Umbilical cord (tissue), 2 donors: ENCODE measurements around the gene SENP1. TPM values are rescaled to one million over a fixed set of nuclear protein-coding genes. Genes with fewer than 3 reads are reported as not detected.

Experiments
- DNase-seq: peaks from one replicate; pipeline ENCODE4 v3.0.0-alpha.2; 2015; ENCODE audit warnings: low spot score
- total RNA-seq: library from RNA; depleted of rRNA; stranded (reverse); fragments of >200 nt; gene quantifications from one replicate; pipeline ENCODE4 v1.2.3, GENCODE V29; 2014; ENCODE audit warnings: low replicate concordance; ENCODE audit not compliant: insufficient read depth

Gene SENP1
- total RNA-seq, 1 donor from 2014 or later, result 45.0 TPM

DNA sequence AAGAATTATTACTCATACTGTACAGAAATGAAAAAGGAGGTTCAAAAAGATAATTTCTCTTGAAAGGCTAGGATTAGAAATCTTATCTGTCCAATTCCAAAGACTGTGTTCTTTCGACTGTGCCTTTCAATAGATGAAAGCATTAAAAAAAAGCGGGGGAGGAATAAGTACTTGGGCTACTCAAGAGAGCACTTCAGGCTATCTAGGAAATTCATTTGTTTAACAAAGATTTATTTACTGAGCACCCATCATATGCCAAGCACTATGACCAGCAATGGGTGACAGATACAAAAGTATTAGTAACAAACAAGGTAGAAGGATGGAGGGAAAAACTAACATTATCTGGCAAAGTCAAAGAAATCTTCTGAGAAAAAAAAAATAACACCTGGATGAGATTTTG lies 37.4 kb downstream of the SENP1 start:
- peak; percentile 88 for DNase-seq

DNA sequence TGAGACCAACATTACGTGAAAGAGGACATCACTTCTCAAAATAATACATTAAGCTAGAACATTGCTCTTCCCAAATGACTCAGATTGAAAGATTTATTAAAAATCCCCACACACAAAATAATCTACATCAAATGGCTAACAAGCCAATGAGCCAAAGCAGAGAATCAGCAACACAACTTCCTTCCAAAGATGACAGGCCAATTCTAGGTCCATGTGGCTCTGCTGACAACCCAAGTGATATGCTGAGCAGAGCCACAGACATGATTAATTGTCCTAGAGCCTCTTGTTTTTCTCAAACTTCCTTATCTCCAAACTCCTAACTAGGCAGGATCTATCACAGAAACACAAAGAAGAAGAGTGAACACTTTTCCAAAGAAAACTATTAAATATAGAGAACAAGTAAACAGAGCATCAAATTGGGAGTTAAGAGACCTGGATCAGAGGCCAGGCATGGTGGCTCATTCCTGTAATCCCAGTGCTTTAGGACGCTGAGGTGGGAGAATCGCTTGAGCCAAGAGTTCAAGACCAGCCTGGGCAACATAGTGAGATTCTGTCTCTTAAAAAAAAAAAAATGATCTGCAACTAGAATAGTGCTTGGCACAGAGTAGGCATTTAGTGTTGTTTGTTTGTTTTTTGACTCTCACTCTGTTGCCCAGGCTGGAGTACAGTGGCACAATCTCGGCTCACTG lies 38.5 kb downstream of the SENP1 start:
- DNase-seq, result peak; percentile 94

DNA sequence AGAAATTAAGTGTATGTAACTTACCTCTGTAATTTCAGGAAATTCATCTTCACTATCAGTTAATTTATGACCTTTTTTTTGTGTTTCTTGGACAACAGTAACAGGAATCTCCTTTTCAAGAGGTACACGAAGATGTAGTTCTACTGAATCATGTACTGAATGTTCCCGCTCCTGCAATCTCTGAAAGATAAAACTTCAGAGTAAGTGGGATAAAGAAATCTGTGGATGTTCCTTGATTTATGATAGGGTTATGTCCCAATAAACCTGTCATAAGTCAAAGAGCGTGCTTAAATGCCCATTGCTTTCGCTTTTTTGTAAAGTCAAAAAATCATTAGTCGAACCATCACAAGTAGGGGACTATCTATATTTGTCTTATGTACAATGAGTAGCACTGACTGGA lies 40.8 kb downstream of the SENP1 start:
- peak; percentile 82 for DNase-seq

DNA sequence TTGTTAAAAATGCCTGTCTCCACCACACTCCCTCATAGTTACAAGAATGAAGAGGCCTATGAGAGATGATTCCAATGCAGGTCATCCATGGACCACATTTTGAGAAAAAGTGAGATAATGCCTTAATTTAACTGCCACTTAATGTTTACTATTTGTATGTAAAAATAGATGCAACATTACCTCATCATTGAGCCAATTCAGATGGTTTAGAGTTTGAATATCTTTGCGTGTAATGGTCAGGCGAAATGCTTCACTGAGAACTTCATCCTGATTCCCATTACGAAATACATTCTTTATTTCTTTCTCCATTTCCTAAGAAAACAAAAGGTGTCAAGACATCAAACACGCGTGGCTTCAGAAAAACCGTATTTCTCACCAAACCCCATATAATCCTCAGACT lies 42.3 kb downstream of the SENP1 start:
- DNase-seq, result no peak

DNA sequence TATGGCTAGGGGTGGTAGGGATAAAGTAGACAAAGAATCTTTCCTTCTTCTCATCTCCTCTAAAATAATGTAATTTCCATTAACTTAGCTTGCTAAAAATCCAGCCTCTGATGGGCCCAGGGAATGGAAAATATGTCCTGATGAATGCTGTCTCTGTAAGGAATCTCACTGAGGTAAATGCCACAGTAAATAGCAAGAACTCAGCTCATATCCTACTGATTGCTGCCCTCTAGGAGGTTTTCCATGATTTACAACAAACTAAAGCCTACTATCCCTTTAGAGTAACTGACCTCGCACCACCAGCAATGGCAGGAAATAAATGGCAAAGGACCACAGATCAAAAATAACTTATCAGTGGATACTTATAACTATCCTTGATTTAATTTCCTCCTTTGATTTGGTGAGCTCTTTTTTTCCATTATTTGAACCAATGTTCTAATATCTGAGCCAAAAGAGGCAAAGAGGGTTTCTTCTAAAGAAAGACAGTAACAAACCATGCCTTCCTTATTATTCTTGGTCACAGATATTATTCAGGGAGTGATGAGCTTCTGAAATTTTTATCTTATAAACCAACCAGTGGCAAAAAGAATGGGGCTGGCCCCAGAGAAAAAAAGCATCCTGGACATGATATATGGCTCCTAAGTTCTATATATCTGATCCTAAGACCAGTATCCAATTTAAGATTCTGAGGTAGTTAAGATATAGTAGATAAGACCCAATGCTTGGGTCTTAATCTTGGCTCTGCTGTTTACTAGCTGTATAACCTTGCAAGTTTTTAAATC lies 43.8 kb downstream of the SENP1 start:
- DNase-seq, result peak; percentile 46

DNA sequence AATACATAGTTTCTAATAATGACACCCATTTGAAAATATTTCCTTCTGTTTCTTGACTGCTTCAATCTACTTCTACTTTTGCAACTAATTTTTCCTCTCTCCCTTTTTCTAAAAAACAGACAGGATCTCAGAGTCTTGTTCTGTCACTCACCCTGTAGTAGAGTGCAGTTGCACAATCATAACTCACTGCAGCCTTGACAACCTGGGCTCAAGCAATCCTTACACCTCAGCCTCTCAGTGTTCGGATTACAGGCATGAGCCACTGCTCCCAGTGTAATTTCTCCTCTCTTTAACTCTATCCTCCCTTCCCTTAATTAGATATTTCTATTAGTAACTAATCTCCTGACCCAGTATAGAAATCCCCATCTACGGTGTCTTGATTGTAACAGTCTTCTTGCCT lies 45.4 kb downstream of the SENP1 start:
- DNase-seq, result no peak

DNA sequence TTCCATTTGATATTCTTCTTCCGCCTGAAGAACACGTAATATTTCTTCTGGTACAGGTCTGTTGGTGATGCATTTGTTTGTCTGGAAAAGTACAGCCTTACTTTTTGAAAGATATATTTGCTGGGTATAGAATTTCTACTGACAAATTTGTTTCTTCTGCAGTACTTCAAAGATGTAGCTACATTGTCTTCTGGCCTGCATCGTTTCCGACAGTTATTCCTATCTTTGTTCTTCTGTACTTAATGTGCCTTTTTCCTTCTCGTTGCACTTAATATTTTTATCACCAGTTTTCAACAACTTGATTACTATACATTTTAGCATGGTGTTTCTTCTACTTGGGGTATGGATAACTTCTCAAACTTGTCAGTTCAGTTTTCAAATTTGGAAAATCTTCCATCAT lies 47.1 kb downstream of the SENP1 start:
- no peak for DNase-seq

DNA sequence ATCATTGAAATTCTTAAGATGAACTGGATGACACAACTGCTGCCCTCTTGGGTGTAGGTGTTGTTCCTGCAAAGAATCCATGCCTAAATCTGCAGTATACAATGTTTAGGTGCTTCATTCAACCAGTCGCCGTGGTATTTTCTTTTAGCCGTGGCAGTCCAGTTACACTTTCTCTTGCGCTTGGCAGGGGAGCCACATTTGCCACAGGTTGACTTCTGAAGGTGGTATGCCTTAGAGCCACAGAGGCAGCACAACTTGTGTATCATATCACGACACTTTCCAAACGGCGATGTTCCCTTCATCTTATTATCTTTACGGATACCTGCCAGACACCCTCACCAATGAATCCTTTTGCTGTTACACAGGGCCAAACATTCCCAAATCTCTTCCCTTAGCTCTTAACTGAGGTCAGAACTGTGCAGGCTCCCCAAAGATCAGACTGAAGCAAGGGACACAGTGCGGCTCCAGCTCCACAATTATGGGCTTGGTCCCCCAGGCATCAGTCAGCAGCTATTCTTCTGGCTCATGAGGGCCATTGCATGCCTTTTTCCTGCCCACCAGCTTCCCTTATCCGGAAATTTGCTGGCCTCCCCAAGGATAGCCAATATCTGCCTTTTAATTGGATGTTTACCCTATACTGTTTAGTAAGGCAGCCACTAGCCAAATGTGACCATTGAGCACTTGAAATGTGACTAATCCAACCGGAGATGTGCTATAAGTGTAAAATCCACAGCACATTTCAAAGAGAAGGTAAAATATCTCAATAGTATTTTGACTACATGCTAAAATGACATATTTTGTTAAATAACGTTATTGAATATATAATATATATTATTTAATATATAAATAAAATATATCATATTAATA lies 50.7 kb downstream of the SENP1 start:
- no peak for DNase-seq

DNA sequence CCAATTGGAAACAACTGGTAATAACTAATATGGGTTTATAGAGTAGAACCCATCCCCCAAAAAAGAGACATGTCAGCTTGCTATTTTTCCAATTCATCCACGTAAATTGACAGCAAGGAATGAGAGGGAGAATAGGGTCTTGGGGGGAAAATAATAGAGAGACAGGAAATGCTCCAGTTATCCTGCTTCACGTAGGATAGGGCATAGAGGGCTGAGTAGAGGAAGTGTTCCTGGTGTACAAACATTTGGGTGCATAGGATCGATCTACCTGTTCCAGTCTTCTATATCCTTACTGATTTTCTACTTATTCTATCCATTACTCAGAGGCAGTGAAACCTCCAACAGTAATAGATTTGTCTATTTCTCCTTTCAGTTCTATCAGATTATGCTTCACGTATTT lies 52.0 kb downstream of the SENP1 start:
- DNase-seq, result no peak

DNA sequence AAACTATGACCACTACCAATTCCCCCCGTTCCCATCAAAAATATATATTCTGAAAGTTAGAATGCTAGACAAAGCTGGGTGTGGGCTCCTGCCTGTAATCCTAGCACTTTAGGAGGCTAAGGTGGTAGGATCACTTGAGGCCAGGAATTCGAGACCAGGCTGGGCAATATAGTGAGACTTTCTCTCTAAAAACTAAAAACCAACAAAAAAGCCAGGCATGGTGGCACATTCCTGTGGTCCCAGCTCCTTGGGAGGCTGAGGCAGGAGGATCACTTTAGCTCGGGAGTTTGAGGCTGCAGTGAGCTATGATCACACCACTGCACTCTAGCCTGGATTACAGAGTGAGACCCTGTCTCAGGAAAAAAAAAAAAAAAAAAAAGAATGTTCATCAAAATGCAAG lies 52.8 kb downstream of the SENP1 start:
- no peak for DNase-seq

DNA sequence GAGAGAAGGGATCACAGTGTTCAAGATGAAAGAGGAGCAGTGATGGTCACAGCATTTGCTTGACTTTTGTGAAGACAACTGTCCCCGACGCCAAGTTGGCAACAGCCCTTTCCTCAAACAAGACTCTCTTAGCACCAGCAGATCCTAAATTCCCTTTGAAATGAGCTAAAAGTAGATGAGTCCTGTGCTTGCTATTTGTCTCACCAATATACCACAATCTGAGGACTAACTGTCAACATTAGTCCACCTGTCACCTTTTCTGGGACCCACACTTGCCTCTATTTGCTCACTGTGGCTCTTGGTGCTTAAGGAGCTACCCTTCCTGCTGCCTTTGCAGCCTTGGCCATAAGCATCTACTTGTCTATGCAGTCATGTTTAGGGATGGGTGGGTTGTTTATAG lies 54.2 kb downstream of the SENP1 start:
- DNase-seq, result no peak

DNA sequence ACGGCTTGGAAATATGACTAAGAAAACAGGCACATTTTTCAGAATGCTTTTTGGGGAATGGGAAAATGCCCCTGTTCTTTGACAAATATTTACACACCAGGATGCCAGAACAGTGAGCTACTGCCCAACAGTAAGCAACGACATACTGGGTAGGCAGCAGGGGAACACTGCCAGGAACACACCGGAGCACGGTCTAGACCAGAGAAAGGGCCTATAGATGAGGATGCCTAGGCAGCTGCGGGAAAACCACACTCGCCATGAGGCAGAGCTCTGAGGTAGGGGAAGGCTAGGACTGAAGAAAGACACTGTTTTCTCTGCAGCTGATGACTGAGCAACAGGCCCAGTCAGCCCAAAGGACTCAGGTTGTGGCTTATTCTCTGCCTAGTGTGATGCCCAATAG lies 55.7 kb downstream of the SENP1 start:
- no peak for DNase-seq

DNA sequence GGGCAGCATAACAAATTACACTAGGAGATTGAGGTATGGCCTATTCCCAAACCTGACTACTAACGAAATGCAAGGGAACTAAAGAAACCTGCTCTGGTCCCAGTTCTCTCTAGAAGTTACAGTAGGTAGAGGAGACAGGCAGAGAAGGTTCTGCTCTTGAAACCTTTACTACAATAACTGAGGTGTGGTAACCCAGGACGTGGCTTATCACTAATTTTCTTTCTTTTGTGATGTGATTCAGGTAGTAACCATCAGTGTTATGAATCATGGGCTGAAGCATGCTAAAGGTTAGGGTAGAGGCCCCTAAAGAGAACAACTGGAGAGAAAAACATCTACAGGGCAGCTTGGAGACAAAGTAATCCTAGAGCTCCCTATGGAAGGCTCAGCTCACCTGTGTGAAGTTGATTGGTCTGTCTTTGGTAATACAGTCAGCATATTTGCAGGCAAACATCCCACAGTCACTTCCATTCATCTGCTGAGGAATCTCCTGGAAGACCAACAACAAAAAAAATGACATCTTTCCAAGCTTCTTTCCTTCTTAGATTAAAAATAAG lies 59.8 kb downstream of the SENP1 start:
- no peak for DNase-seq

DNA sequence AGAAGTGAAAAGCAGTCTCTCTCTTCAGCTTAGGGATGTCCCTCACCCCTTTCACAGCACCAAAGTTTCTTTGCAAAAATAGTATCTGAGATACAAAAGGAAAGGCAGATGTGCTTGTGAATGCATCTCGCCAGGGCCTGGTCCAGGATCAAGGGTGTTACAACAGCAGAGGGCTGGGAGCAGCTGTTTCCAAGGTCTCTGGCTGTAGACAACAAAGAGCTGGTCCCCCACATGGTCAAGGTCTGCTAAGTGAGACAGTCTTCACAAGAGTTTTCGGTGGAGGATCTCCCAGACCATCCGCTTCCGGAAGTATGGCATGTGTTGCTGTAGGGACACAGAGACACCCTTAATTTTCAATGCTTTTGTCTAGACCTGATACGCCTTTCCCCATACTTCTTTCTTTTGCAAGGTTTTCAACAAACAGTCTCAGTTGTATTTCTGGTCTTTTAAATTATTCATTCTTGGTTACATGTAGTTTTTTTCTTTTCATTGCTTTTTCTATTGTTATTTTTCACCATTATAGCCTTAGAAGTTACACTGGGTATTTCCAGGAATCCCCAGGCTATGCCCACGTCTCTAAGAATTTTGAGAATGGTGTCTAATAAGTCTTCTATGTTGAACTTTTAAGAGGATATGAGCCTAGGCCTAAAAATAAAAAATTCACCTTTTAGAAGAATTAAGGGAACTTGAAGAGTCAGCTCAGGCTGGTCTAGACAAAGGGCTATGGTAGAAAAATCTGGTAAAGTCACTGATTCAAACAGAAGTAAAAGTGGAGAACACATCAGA lies 60.6 kb downstream of the SENP1 start:
- no peak for DNase-seq

DNA sequence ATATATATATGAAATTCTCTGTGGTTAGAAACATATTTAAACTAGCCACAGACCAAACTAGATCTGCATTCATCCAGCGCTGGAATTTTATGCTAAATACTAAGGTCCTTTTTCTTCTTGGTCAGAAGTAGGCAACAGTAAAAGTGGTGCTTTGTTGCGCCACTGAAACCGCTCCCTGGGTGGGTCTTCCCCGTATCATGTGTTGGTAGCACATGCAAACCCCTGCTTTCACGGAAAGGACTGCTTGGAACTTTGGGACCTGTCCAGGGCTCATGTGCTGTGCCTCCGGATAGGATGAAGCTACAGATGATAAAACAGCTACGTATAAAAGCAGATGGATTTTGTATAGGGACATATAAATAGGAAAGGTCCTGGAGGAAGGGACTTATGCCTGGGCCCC lies 61.5 kb downstream of the SENP1 start:
- no peak for DNase-seq

DNA sequence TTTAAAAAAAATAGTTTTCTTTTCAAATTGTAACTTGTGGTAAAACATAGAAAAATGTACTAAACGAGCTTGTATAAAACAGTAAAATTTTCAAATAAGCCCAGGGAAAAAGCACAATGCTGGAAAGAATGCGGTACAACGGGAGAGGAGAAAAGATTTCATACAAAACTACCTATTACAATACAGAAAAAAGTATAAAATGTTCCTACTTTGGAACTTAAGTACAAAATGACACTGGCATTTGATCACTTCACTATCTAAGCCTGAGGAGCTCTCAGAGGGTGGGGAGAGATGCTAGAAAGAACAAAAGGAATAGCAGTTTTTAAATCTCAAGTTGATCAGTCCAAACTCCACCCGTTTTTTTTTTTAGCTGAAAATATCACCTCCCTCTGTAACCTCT lies 62.1 kb downstream of the SENP1 start:
- DNase-seq, result no peak

DNA sequence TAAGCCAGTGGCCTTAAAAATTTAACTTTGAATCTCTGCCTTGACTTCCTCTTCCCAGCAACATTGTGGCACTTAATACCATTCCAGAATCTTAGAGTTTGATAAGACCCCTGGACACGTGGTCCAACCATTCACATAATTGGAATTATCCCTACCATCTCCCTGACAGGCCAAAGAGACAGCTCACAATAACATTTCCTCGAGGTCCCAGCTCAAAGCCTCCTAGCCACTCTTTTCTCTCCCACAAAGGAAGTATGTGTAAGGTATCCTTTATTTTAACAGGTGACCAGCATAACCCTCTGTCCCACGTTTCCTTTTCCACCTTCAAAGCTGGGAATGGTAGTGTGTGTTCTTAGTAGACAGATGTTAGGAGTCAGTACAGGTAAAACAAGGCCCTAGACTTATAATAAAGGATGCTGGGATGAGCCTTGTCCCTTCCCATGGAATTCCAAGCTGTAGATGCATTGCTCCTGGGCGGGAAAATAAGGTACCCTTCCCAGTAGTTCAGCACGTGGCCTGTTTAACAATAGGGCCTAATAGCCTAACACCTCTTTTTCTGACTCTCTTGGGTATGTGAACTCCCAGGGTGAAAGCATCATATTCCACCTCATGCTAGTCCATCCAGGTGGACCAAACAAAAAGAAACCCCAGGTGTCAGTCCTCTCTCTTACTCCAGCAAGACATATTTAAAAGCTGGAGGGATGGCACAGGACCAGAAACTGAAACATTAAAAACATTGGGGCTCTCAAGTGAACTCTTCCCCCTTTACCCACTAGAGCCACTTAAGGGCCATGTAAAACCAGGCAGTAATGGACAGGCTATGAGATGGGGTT lies 64.1 kb downstream of the SENP1 start:
- DNase-seq, result no peak

DNA sequence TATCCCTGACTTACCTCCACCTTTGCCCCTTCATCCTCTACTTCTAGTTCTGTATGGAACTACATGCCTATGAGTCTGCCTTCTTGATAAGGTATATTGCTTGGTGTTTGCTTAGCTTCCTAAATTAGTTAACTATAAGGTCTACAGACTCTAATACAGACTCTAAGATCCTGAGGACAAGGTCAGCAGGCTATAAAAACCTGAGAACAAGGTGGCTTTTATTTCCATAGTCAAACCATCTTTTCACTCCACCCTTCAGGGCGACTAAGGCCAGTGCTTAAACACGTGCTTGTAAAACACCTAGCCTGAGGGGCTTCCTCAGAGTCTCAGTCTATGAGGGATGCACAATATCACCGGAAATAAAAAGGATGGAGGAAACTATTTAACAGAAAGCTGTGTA lies 65.5 kb downstream of the SENP1 start:
- no peak for DNase-seq

DNA sequence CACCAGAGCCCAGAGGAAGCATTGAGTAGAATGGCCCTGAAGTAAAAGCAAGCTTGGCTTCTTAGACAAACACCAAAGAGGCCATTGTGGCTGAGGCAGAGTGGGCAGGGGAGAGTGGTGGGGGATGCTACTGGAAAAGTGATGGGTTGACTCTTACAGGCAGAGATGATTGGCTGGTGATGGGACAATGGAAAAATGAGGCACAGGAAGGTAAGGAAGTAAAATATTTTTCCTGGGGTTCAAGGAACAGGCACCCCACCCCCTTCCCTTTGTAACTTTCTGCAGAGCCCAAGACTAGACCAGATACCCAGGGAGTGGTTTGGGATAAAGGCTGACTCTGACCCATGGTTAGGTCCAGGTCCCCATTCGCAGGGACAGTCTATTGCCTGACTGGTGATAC lies 66.7 kb downstream of the SENP1 start:
- DNase-seq, result no peak

DNA sequence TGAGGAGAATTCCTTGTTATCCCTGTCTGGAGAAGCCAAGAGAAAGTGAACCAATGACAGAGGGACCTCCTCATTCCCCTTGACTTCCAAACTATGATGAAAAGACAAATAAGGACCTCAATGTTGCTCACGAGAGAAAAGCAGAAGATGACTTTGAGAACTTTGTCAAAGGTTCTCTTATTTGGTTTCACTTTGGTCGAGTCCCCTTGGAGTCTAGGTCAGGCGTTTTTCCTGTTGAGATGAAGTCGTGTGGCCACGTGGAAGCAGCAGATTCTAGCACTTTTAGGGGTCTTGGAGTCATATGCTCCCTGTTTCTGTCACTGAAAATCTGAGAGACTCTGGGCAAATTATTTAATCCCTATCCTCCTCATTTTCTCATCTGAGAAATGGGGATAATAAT lies 67.8 kb downstream of the SENP1 start:
- DNase-seq, result peak; percentile 17
